HT-29 (cell line): ENCODE data around the gene CCDC57. TPM values are rescaled to one million over a fixed set of nuclear protein-coding genes. Genes with fewer than 3 reads are reported as not detected.

Experiments
- DNase-seq: peaks from one replicate; pipeline ENCODE4 v3.0.0-alpha.2; 2015; ENCODE audit warnings: low spot score
- total RNA-seq: library from RNA; depleted of rRNA; stranded (reverse); fragments of >200 nt; shearing (Covaris generic); gene quantifications from 2 replicates; pipeline ENCODE4 v1.2.3, GENCODE V29; 2014

The CCDC57 gene
- total RNA-seq, 1 experiment from 2014 or later, result 47.6 TPM

GRCh38 chr17:82062984-82063368 lies 149.7 kb downstream of the CCDC57 start:
- DNase-seq, result no peak

GRCh38 chr17:82062076-82062983 lies 150.3 kb downstream of the CCDC57 start:
- no peak for DNase-seq

- no peak for DNase-seq
These were observed 151.4 kb downstream of the CCDC57 start for GRCh38 chr17:82061047-82061925.

- no peak for DNase-seq
These were observed 152.0 kb downstream of the CCDC57 start for GRCh38 chr17:82060614-82061013.

GRCh38 chr17:82060001-82060380 lies 152.7 kb downstream of the CCDC57 start:
- no peak for DNase-seq

- DNase-seq, result no peak
These were observed 153.2 kb downstream of the CCDC57 start for GRCh38 chr17:82059272-82060000.

GRCh38 chr17:82058855-82059249 lies 153.8 kb downstream of the CCDC57 start:
- no peak for DNase-seq

GRCh38 chr17:82058230-82058854 lies 154.3 kb downstream of the CCDC57 start:
- DNase-seq, result no peak

- no peak for DNase-seq
These were observed 155.7 kb downstream of the CCDC57 start for GRCh38 chr17:82056729-82057621.

- DNase-seq, result no peak
These were observed 156.5 kb downstream of the CCDC57 start for GRCh38 chr17:82055965-82056728.

- DNase-seq, result no peak
These were observed 157.3 kb downstream of the CCDC57 start for GRCh38 chr17:82055023-82055964.

GRCh38 chr17:82054351-82055022 lies 158.2 kb downstream of the CCDC57 start:
- no peak for DNase-seq

- DNase-seq, result no peak
These were observed 158.9 kb downstream of the CCDC57 start for GRCh38 chr17:82053556-82054263.

- DNase-seq, result no peak
These were observed 159.5 kb downstream of the CCDC57 start for GRCh38 chr17:82053130-82053529.

- DNase-seq, result no peak
These were observed 160.0 kb downstream of the CCDC57 start for GRCh38 chr17:82052638-82053059.

GRCh38 chr17:82051776-82052637 lies 160.6 kb downstream of the CCDC57 start, which contains the start of the genes GPS1 and RFNG:
Gene GPS1, plus strand, starts transcription at chr17:82051898. Its CDS starts 34 bp downstream, at chr17:82051932.
Gene RFNG, minus strand, starts transcription at chr17:82051811. Its CDS starts 45 bp downstream, at chr17:82051766.
- DNase-seq, result peak; percentile 56
